ENCODE data around the gene UQCRQ.

Gene UQCRQ

DNA sequence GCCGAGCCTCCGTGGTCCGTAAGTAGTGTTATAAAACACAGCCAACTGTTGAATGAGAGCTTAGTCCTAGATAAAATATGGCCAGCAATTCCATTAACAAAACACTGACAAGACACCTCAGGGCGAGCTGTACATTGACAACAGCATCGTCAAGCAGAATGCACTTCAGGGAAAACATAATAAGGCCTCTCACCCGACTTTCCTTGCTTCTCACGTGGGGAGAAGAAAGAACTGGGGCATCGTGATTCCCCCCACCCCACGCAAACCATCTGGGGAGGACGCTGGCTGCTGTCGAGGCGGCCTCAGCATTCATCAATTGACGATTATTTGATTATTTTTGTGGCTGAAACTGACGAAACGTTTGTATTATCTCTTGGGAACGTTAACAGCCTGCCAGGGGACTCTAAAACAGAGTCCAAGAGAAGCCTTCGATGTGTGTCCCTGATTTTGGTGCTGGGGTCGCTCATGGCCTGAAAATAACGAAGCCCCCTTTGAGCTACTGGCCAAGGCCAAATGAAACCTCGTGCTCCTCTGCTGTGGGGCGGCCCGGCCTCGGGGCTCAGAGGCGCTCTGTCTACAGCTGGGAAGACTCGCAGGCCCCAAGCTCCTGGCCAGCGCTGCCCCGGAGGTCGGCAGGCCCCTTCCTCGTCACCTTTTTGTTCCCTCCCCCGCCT lies 637 bp upstream of the UQCRQ start:
- ATAC-seq (replicated peaks) (peak; percentile 18), DNase-seq (no peak)
- Mint-ChIP-seq H3K27ac (peak overlapping the region; percentile 96 to 98), H3K4me3 (peak overlapping the region; percentile 89 to 97), H3K9me3 (no peaks in the 10 kb centered on the region), H3K27me3 (no peaks in the 10 kb centered on the region), H3K4me1 (ENCODE audit: low read depth in 2 of 2) (peaks cover 14 to 17% of the 10 kb centered on the region in 2 donors), H3K36me3 (ENCODE audit: insufficient read depth) (peaks cover 34% of the 10 kb centered on the region)

DNA sequence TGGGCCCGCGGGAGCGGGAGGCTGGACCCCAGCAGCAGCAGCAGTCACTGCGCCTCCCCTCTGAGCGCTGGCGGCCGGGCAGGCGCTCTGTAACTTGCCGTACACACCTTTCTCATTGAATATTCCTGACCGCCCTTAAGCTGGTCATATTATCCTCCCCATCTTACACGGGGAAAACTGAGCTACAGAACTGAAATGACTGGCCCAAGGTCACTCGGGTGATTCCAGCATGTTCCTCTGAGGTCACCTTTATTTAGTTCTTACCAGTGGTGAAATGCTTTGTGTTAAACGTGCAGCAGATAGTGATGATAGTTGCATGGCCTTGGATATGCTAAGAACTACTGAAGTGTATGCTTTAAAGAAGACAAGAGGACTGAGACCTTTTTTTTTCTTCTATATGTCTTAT lies 607 bp downstream of the UQCRQ start:
- no peaks in the 10 kb centered on the region for H3K9me3 Mint-ChIP-seq
- H3K4me1 Mint-ChIP-seq (ENCODE audit: low read depth in 2 of 2), result peaks cover 14 to 17% of the 10 kb centered on the region in 2 donors
- peak overlapping the region; percentile 96 to 98 for H3K27ac Mint-ChIP-seq
- H3K4me3 Mint-ChIP-seq, result peak overlapping the region; percentile 89 to 97
- DNase-seq (no peak), ATAC-seq (replicated peaks) (no peak)
- H3K27me3 Mint-ChIP-seq, result no peaks in the 10 kb centered on the region
- H3K36me3 Mint-ChIP-seq (ENCODE audit: insufficient read depth), result peaks cover 34% of the 10 kb centered on the region

DNA sequence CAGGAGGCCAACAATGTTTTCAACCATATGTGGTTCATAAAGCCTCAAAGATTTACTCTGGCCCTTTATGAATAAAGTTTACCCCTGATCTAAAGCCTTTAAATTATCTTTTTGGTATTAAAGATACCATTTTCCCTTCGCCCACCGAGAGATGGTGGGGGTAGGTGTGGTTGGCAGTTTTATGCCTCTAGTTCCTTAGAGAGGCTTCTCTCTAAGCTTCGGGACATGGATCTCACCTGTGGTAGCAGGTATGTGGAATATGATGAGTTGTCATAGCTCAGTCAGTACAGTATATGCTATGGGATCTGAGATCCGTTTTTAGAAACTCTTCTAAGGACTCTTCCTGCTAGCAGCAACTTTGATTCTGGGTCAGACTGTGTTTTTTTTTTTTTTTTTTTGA lies 2.3 kb downstream of the UQCRQ start:
- Mint-ChIP-seq H3K4me3 (no peak overlapping the region), H3K27ac (peak overlapping the region; percentile 96 to 98), H3K9me3 (no peaks in the 10 kb centered on the region), H3K27me3 (no peaks in the 10 kb centered on the region), H3K36me3 (ENCODE audit: insufficient read depth) (peaks cover 34% of the 10 kb centered on the region), H3K4me1 (ENCODE audit: low read depth in 2 of 2) (peaks cover 14 to 17% of the 10 kb centered on the region in 2 donors)
- no peak for DNase-seq
- ATAC-seq (replicated peaks), result no peak

DNA sequence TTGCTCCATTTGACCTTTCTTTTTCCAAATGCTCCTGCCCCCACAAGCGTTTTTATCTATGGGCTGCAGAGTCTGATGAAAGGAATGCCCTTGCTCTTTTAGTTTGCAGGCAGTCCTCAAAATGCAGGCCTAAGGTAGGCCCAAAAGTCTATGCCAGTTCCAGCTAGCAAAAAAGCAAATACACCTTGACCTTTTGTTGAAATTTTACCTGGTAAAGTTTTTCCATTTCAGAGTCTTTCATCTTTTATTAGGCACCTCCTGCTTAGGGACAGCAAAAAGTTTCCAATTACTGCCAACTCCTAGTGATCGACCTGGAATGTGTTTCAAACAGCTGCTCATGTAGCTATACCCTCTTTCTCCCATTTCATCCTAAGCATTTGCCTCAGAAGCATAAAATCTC lies 4.4 kb downstream of the UQCRQ start:
- DNase-seq (no peak), ATAC-seq (replicated peaks) (no peak)
- Mint-ChIP-seq H3K9me3 (no peaks in the 10 kb centered on the region), H3K27me3 (no peaks in the 10 kb centered on the region), H3K4me3 (no peak overlapping the region), H3K36me3 (ENCODE audit: insufficient read depth) (peaks cover 46% of the 10 kb centered on the region), H3K4me1 (ENCODE audit: low read depth in 2 of 2) (peaks cover 14% of the 10 kb centered on the region in 2 donors), H3K27ac (no peak overlapping the region)

- DNase-seq, result no peak
- H3K9me3 Mint-ChIP-seq, result no peaks in the 10 kb centered on the region
- H3K4me1 Mint-ChIP-seq (ENCODE audit: low read depth in 2 of 2), result peaks cover 9 to 11% of the 10 kb centered on the region in 2 donors
- H3K4me3 Mint-ChIP-seq, result no peak overlapping the region
- no peaks in the 10 kb centered on the region for H3K27me3 Mint-ChIP-seq
- H3K27ac Mint-ChIP-seq, result no peak overlapping the region
- no peak for ATAC-seq (replicated peaks)
- H3K36me3 Mint-ChIP-seq (ENCODE audit: insufficient read depth), result peaks cover 39% of the 10 kb centered on the region
These were observed 5.2 kb downstream of the UQCRQ start for GRCh38 chr5:132871459-132872284.

GRCh38 chr5:132872788-132873118 lies 6.3 kb downstream of the UQCRQ start:
- Mint-ChIP-seq H3K4me1 (ENCODE audit: low read depth in 2 of 2) (peaks cover under 1 to 3% of the 10 kb centered on the region in 2 donors), H3K4me3 (no peak overlapping the region)

DNA sequence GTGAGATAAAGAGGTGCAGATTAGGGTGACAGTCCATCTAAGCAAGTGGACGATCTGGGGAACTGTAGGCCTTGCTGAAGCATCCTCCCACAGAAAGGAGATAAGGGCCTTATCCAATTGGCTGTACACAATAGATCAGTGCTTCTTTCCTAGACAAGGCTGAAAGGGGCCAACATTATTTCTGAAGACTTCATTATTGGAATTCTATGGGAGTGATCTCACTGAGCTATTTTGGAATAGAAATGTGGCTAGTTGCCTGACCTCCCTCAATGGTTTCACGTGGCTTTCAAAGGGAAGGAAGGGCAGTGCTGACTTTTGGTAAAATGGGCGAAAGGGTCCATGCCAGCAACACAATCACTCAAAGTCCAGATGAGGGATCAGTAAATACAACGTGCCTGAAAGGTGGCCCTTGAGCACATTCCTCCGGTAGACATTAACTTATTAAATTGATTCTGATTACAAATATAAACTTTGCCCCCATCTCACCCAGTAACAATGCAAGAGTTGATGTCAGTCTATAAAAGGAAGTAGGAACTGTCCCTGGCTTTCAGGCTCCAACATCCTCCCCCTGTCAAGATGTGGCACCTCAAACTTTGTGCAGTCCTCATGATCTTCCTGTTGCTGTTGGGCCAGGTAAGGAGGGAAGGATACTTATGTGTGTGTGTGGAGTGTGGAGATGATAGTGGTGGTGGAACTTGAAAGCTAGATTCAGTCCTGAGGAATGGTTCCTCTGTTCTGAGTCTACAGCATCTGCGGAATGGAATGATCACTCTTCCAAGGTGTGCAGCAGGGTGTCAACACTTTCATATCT lies 6.9 kb downstream of the UQCRQ start, which contains the start of gene LEAP2:
Gene LEAP2 (plus strand): TSS at position 550 of the 811 bp plus-strand sequence. CDS start 27 bp downstream, at position 577.
- Mint-ChIP-seq H3K9me3 (no peaks in the 10 kb centered on the region), H3K4me3 (no peak within 1 kb of the TSS), H3K27me3 (no peaks in the 10 kb centered on the region), H3K4me1 (ENCODE audit: low read depth in 2 of 2) (peaks cover 0 to 3% of the 10 kb centered on the region in 2 donors), H3K27ac (peak within 1 kb of the TSS; percentile 61 to 75), H3K36me3 (ENCODE audit: insufficient read depth) (peaks cover 41% of the 10 kb centered on the region)
- ATAC-seq (replicated peaks) (no peak), DNase-seq (no peak)

More at GRCh38 chr5:132872788-132873118, 6.3 kb downstream of the UQCRQ start:
- peak overlapping the region; percentile 61 to 75 for H3K27ac Mint-ChIP-seq
- peaks cover 41% of the 10 kb centered on the region for H3K36me3 Mint-ChIP-seq (ENCODE audit: insufficient read depth)
- no peaks in the 10 kb centered on the region for H3K9me3 Mint-ChIP-seq
- DNase-seq, result no peak
- no peaks in the 10 kb centered on the region for H3K27me3 Mint-ChIP-seq
- no peak for ATAC-seq (replicated peaks)

DNA sequence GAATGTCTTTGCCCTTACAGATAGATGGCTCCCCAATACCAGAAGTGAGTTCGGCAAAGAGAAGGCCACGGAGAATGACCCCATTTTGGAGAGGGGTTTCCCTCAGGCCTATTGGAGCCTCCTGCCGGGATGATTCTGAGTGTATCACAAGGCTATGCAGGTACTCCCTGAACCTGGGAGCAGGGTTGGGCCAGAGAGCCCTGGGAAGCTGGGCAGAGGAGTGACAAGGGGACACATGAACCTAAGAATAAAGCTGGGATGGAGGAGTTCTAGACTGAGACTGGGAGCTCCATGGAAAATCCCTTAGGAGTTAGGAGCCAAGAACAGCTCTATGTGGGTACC lies 7.5 kb downstream of the UQCRQ start:
- H3K27me3 Mint-ChIP-seq, result no peaks in the 10 kb centered on the region
- H3K36me3 Mint-ChIP-seq (ENCODE audit: insufficient read depth), result peaks cover 39% of the 10 kb centered on the region
- H3K4me1 Mint-ChIP-seq (ENCODE audit: low read depth in 2 of 2), result peaks cover 0 to 3% of the 10 kb centered on the region in 2 donors
- DNase-seq, result no peak
- H3K4me3 Mint-ChIP-seq, result no peak overlapping the region
- no peaks in the 10 kb centered on the region for H3K9me3 Mint-ChIP-seq
- H3K27ac Mint-ChIP-seq, result peak overlapping the region in 1 of 2 donors; percentile 35
- no peak for ATAC-seq (replicated peaks)

DNA sequence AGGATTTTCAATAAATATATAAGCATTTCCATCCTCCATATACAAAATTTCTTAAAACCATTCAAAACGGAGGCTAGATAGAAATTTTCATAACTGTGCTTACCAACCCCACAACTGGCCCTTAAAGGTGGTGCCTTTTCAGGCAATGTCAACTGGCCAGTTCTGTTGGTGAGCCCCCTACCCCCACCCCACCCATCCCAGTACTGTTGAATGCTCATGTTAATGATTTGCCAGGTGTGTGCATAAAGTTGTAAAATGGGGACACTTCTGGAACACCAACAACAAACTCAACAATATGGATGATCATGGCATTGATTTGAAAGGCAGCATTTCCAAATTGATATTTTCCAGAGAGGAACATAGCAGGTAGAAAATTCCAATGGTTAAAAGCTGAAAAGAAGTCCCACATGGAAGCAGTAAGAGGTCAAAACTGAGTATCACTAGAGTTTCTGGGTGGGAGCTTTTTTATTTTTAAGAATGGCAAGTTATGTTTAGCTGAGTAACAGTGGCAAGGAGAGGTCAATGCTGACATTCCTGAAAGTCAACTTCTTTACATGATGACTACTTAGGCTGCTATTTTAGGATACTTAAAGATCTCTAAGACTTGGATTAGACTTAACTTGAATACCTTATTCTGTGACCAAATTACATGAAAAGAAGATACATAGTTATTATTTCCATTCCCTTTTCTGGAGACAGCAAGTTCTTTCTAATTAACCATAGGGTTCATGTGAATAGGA lies 9.7 kb downstream of the UQCRQ start:
- Mint-ChIP-seq H3K27ac (no peak overlapping the region), H3K4me1 (ENCODE audit: low read depth in 2 of 2) (no peaks in the 10 kb centered on the region), H3K36me3 (ENCODE audit: insufficient read depth) (peaks cover 37% of the 10 kb centered on the region), H3K4me3 (no peak overlapping the region), H3K9me3 (no peaks in the 10 kb centered on the region), H3K27me3 (no peaks in the 10 kb centered on the region)
- ATAC-seq (replicated peaks) (no peak), DNase-seq (no peak)

- DNase-seq (no peak), ATAC-seq (replicated peaks) (no peak)
- Mint-ChIP-seq H3K27ac (no peak overlapping the region), H3K4me1 (ENCODE audit: low read depth in 2 of 2) (no peaks in the 10 kb centered on the region), H3K4me3 (no peak overlapping the region), H3K36me3 (ENCODE audit: insufficient read depth) (peaks cover 49% of the 10 kb centered on the region), H3K27me3 (no peaks in the 10 kb centered on the region), H3K9me3 (no peaks in the 10 kb centered on the region)
These were observed 11.0 kb downstream of the UQCRQ start for GRCh38 chr5:132877466-132877865.

DNA sequence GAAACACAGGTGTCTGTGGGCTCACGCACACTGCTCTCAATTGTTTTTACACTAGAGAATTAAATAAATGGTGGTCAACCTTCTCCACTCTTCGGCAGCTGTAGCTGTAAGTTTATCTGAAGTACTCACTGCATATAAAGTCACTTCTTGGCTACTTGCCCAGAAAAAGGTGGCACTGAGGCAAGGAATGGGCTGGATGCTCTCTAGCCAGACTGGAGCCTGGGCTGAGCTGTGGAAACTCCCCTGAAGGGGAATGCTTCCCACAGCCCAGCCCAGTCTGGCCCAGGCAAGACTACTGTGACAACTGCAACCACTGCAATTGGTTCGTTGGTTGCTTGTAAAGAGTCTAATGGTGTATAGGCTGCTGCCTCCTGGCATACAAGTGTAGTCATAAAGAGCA lies 11.5 kb downstream of the UQCRQ start:
- no peak for ATAC-seq (replicated peaks)
- no peak for DNase-seq
- Mint-ChIP-seq H3K36me3 (ENCODE audit: insufficient read depth) (peaks cover 54% of the 10 kb centered on the region), H3K4me1 (ENCODE audit: low read depth in 2 of 2) (no peaks in the 10 kb centered on the region), H3K9me3 (no peaks in the 10 kb centered on the region), H3K27me3 (no peaks in the 10 kb centered on the region), H3K27ac (no peak overlapping the region), H3K4me3 (no peak overlapping the region)

DNA sequence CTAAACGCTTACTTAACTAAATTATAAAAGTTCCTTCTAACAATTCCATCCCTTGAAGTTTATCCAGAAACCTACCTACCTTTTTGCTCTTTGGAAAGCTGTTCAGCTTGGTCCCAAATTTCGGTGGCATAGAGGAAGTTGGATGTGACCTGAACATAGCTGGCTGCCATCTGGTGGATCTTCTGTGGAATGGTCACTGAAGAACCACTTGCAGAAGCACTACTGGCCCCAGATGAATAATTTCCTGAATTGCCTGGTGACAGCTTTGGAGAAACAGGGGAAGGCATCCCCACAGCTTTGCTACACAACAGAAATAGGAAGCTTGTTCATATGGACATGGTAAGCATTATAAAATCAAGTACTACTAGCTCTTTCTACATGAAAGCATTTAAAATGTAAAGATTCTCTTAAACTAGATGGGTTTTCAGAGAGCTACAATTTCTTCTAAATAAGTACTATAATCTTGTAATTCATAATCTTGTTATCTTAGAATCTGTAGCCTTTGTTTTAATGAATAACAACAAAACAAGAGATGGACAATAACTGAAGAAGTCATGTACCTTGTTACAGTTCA lies 16.9 kb downstream of the UQCRQ start:
- Mint-ChIP-seq H3K27ac (peak overlapping the region; percentile 32 to 60), H3K27me3 (no peaks in the 10 kb centered on the region), H3K4me3 (no peak overlapping the region), H3K4me1 (ENCODE audit: low read depth in 2 of 2) (no peaks in the 10 kb centered on the region), H3K36me3 (ENCODE audit: insufficient read depth) (peaks cover 79% of the 10 kb centered on the region), H3K9me3 (no peaks in the 10 kb centered on the region)
- peak; percentile 71 for ATAC-seq (replicated peaks)
- DNase-seq, result peak in 1 of 3 experiments; percentile 15

GRCh38 chr5:132884548-132884947 lies 18.1 kb downstream of the UQCRQ start:
- DNase-seq, result no peak
- peak overlapping the region in 1 of 2 donors; percentile 10 for H3K27ac Mint-ChIP-seq
- no peaks in the 10 kb centered on the region for H3K9me3 Mint-ChIP-seq
- ATAC-seq (replicated peaks), result no peak
- no peak overlapping the region for H3K4me3 Mint-ChIP-seq
- H3K36me3 Mint-ChIP-seq (ENCODE audit: insufficient read depth), result peaks cover 81% of the 10 kb centered on the region
- H3K27me3 Mint-ChIP-seq, result no peaks in the 10 kb centered on the region
- no peaks in the 10 kb centered on the region for H3K4me1 Mint-ChIP-seq (ENCODE audit: low read depth in 2 of 2)
